ENCODE measurements around the gene PRR36.
A peak's percentile ranks its signal among the peaks of the same experiment; 100 is the strongest.

Gene PRR36

GRCh38 chr19:7866399-7867091 lies 7.6 kb downstream of the PRR36 start:
- Histone ChIP-seq H3K9ac (ENCODE audit: low read depth, low read length) (no peak overlapping the region), H3K4me1 (ENCODE audit: insufficient read depth, low read length) (peaks cover 2% of the 10 kb centered on the region), H3K4me3 (ENCODE audit: low read length) (no peak overlapping the region), H3K9me3 (ENCODE audit: insufficient read depth, low read depth, low read length) (no peaks in the 10 kb centered on the region), H3K36me3 (ENCODE audit: insufficient read depth, low read depth, low read length) (no peaks in the 10 kb centered on the region), H3K27ac (ENCODE audit: low read length) (no peak overlapping the region), H3K27me3 (ENCODE audit: insufficient read depth, low read length) (peaks cover 59% of the 10 kb centered on the region)

- Histone ChIP-seq H3K36me3 (ENCODE audit: insufficient read depth, low read depth, low read length) (no peaks in the 10 kb centered on the region), H3K4me1 (ENCODE audit: insufficient read depth, low read length) (peaks cover 9% of the 10 kb centered on the region), H3K9me3 (ENCODE audit: insufficient read depth, low read depth, low read length) (no peaks in the 10 kb centered on the region), H3K9ac (ENCODE audit: low read depth, low read length) (no peak overlapping the region), H3K27ac (ENCODE audit: low read length) (no peak overlapping the region), H3K4me3 (ENCODE audit: low read length) (no peak overlapping the region), H3K27me3 (ENCODE audit: insufficient read depth, low read length) (peaks cover 71% of the 10 kb centered on the region)
These were observed 8.8 kb downstream of the PRR36 start for GRCh38 chr19:7865262-7865911.

DNA sequence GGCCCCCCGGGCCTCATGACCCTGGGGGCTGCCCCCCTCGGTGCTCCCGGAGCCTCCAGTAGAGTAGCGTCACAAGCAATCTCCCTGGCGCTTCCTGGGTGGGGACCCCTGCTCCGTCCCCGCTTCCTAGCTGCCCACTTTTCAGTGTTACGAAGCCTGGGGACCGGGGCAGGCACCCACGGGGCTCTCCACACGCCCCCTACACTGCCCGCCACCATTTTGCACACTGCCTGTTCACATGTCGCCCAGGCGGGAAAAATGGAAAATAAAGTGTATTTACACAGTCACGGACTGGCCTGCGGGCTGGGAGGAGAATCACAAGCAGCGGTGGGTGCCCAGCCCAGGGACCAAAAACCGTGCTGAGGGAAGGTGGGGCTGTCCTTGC lies 9.5 kb downstream of the PRR36 start:
- Histone ChIP-seq H3K27ac (ENCODE audit: low read length) (no peak overlapping the region), H3K4me1 (ENCODE audit: insufficient read depth, low read length) (peaks cover 9% of the 10 kb centered on the region), H3K27me3 (ENCODE audit: insufficient read depth, low read length) (peaks cover 77% of the 10 kb centered on the region), H3K9ac (ENCODE audit: low read depth, low read length) (no peak overlapping the region), H3K36me3 (ENCODE audit: insufficient read depth, low read depth, low read length) (no peaks in the 10 kb centered on the region), H3K4me3 (ENCODE audit: low read length) (no peak overlapping the region), H3K9me3 (ENCODE audit: insufficient read depth, low read depth, low read length) (no peaks in the 10 kb centered on the region)

DNA sequence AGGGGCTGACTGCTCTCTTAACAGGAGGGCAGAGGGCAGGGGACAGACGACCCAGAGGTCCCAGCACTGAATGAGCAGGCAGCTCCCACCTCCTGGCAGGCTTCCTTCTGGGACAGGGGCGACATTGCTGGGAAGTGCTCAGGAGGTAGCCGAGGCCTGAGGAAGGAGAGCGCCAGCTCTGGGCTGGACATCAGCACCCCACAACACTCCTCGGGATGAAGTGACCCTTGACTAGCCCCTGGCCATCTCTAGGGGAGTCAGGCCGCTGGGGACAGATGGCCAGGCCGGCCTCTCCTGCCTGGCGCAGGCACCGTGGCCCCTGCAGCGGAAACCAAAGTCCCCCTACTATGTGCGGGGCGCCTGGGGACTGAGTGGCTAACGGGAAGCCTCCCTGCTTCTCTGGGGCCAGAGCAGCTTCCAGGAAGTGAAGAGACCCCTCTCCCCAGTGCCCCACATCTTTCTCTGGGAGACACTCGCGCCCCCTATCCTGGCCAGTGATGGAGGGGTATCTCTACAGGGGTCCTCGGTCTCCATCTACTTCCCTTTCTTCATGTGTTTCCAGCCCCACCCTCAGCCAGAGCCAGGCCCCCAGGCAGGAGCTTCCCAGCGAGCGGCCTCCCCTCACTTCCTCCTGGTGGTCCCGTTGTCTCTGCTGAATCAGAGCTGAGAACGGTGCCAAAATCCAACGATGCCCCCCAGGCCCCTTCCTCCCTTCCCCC lies 10.1 kb downstream of the PRR36 start:
- Histone ChIP-seq H3K9me3 (ENCODE audit: insufficient read depth, low read depth, low read length) (no peaks in the 10 kb centered on the region), H3K27me3 (ENCODE audit: insufficient read depth, low read length) (peaks cover 79% of the 10 kb centered on the region), H3K36me3 (ENCODE audit: insufficient read depth, low read depth, low read length) (no peaks in the 10 kb centered on the region), H3K9ac (ENCODE audit: low read depth, low read length) (no peak overlapping the region), H3K27ac (ENCODE audit: low read length) (no peak overlapping the region), H3K4me1 (ENCODE audit: insufficient read depth, low read length) (peaks cover 9% of the 10 kb centered on the region), H3K4me3 (ENCODE audit: low read length) (no peak overlapping the region)

GRCh38 chr19:7863157-7863970 lies 10.8 kb downstream of the PRR36 start:
- H3K27me3 ChIP-seq (ENCODE audit: insufficient read depth, low read length), result peaks cover 84% of the 10 kb centered on the region
- no peaks in the 10 kb centered on the region for H3K36me3 ChIP-seq (ENCODE audit: insufficient read depth, low read depth, low read length)
- H3K4me3 ChIP-seq (ENCODE audit: low read length), result peak overlapping the region; percentile 51; the same call in 1 of the 2 replicates
- H3K9me3 ChIP-seq (ENCODE audit: insufficient read depth, low read depth, low read length), result no peaks in the 10 kb centered on the region
- no peak overlapping the region for H3K27ac ChIP-seq (ENCODE audit: low read length)
- peaks cover 11% of the 10 kb centered on the region for H3K4me1 ChIP-seq (ENCODE audit: insufficient read depth, low read length)
- no peak overlapping the region for H3K9ac ChIP-seq (ENCODE audit: low read depth, low read length)

DNA sequence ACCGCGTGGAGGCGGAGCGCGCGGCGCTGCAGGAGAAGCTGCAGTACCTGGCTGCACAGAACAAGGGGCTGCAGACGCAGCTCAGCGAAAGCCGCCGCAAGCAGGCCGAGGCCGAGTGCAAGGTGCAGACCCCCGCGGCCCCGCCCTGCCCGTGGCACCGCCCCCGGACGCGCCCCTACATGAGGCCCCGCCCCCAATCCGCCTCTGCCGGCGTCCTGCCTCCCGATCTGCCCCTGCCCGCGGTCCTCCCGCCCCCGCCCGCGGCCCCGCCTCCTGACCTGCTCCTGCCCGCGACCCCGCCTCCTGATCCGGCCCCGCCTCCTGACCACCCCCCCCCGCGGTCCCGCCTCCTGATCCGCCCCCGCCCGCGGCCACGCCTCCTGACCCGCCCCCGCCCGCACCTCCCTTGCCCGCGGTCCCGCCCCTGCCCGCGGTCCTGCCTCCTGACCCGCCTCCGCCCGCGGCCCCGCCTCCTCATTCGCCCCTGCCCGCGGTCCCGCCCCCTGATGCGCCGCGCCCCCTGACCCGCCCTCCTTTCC lies 11.7 kb downstream of the PRR36 start:
- Histone ChIP-seq H3K9me3 (ENCODE audit: insufficient read depth, low read depth, low read length) (no peaks in the 10 kb centered on the region), H3K36me3 (ENCODE audit: insufficient read depth, low read depth, low read length) (no peaks in the 10 kb centered on the region), H3K9ac (ENCODE audit: low read depth, low read length) (peak overlapping the region; percentile 15; the same call in 1 of the 2 replicates), H3K4me1 (ENCODE audit: insufficient read depth, low read length) (peaks cover 12% of the 10 kb centered on the region), H3K4me3 (ENCODE audit: low read length) (peak overlapping the region; percentile 69; the same call in 1 of the 2 replicates), H3K27ac (ENCODE audit: low read length) (no peak overlapping the region), H3K27me3 (ENCODE audit: insufficient read depth, low read length) (peaks cover 83% of the 10 kb centered on the region)

- no peaks in the 10 kb centered on the region for H3K36me3 ChIP-seq (ENCODE audit: insufficient read depth, low read depth, low read length)
- no peaks in the 10 kb centered on the region for H3K9me3 ChIP-seq (ENCODE audit: insufficient read depth, low read depth, low read length)
- H3K27me3 ChIP-seq (ENCODE audit: insufficient read depth, low read length), result peaks cover 82% of the 10 kb centered on the region
- peaks cover 12% of the 10 kb centered on the region for H3K4me1 ChIP-seq (ENCODE audit: insufficient read depth, low read length)
- peak overlapping the region; percentile 69; the same call in 1 of the 2 replicates for H3K4me3 ChIP-seq (ENCODE audit: low read length)
- peak overlapping the region; percentile 15; the same call in 1 of the 2 replicates for H3K9ac ChIP-seq (ENCODE audit: low read depth, low read length)
- no peak overlapping the region for H3K27ac ChIP-seq (ENCODE audit: low read length)
These were observed 12.4 kb downstream of the PRR36 start for GRCh38 chr19:7861619-7862412.

GRCh38 chr19:7860714-7861618 lies 13.2 kb downstream of the PRR36 start:
- Histone ChIP-seq H3K9me3 (ENCODE audit: insufficient read depth, low read depth, low read length) (no peaks in the 10 kb centered on the region), H3K36me3 (ENCODE audit: insufficient read depth, low read depth, low read length) (no peaks in the 10 kb centered on the region), H3K27me3 (ENCODE audit: insufficient read depth, low read length) (peaks cover 82% of the 10 kb centered on the region), H3K9ac (ENCODE audit: low read depth, low read length) (no peak overlapping the region), H3K4me1 (ENCODE audit: insufficient read depth, low read length) (peaks cover 12% of the 10 kb centered on the region), H3K4me3 (ENCODE audit: low read length) (peak overlapping the region; percentile 69; the same call in 1 of the 2 replicates), H3K27ac (ENCODE audit: low read length) (no peak overlapping the region)

- no peak overlapping the region for H3K9ac ChIP-seq (ENCODE audit: low read depth, low read length)
- no peak overlapping the region for H3K27ac ChIP-seq (ENCODE audit: low read length)
- H3K4me3 ChIP-seq (ENCODE audit: low read length), result no peak overlapping the region
- no peaks in the 10 kb centered on the region for H3K9me3 ChIP-seq (ENCODE audit: insufficient read depth, low read depth, low read length)
- peaks cover 12% of the 10 kb centered on the region for H3K4me1 ChIP-seq (ENCODE audit: insufficient read depth, low read length)
- H3K27me3 ChIP-seq (ENCODE audit: insufficient read depth, low read length), result peaks cover 74% of the 10 kb centered on the region
- no peaks in the 10 kb centered on the region for H3K36me3 ChIP-seq (ENCODE audit: insufficient read depth, low read depth, low read length)
These were observed 14.1 kb downstream of the PRR36 start for GRCh38 chr19:7859831-7860713.

All from iPS-20b (cell line).